GM19240 (cell line): ENCODE results near the gene PLAGL2.

Experiments used
- DNase-seq: peaks from one replicate; pipeline ENCODE4 v3.0.0; 2011; ENCODE audit warnings: low spot score; ENCODE audit not compliant: insufficient read length

The PLAGL2 gene

GRCh38 chr20:32231245-32231644, 23.7 kb upstream of the PLAGL2 start:
- DNase-seq = no peak

- DNase-seq = no peak
Measured at GRCh38 chr20:32230707-32231106, 23.2 kb upstream of the PLAGL2 start.

GRCh38 chr20:32229251-32229747, 21.8 kb upstream of the PLAGL2 start:
- no peak for DNase-seq

GRCh38 chr20:32227744-32228688, 20.5 kb upstream of the PLAGL2 start:
- no peak for DNase-seq

- no peak for DNase-seq
Measured at GRCh38 chr20:32227306-32227705, 19.8 kb upstream of the PLAGL2 start.

GRCh38 chr20:32226391-32226790, 18.8 kb upstream of the PLAGL2 start:
- no peak for DNase-seq

- DNase-seq = no peak
Measured at GRCh38 chr20:32224463-32224862, 16.9 kb upstream of the PLAGL2 start.

GRCh38 chr20:32218156-32218900, 10.8 kb upstream of the PLAGL2 start:
- no peak for DNase-seq

GRCh38 chr20:32216179-32217142, 8.9 kb upstream of the PLAGL2 start:
- no peak for DNase-seq

- no peak for DNase-seq
Measured at GRCh38 chr20:32215729-32216128, 8.2 kb upstream of the PLAGL2 start.

- no peak for DNase-seq
Measured at GRCh38 chr20:32215147-32215546, 7.6 kb upstream of the PLAGL2 start.

GRCh38 chr20:32213870-32214269, 6.3 kb upstream of the PLAGL2 start:
- no peak for DNase-seq

- no peak for DNase-seq
Measured at GRCh38 chr20:32209850-32210605, 2.5 kb upstream of the PLAGL2 start.

- no peak for DNase-seq
Measured at GRCh38 chr20:32208499-32209154, 1.1 kb upstream of the PLAGL2 start.

GRCh38 chr20:32206760-32207625, 550 bp downstream of the PLAGL2 start:
- no peak for DNase-seq

GRCh38 chr20:32205843-32206759, 1.4 kb downstream of the PLAGL2 start:
- no peak for DNase-seq

- DNase-seq = no peak
Measured at GRCh38 chr20:32205110-32205842, 2.3 kb downstream of the PLAGL2 start.
